Spleen (tissue), 7 donors: Measurements from ENCODE around the gene PARD3.

Experiments
- POLR2A ChIP-seq, 3 donors: fragments of 450-650 bp; IDR thresholded peaks; one replicate each; pipeline ENCODE4 v1.5.1; 2017; ENCODE audit warnings: antibody characterized with exemption in 3 of 3, mild to moderate bottlenecking in 1 of 3
- TF ChIP-seq, protein P1 (sequence below), 11 experiments: fragments of 200-600 bp in 7 of 11; fragments of 450-650 bp in 4 of 11; sonication (generic) in 4 of 11; IDR thresholded peaks in 8 of 11; conservative IDR thresholded peaks in 3 of 11; 1 replicate in 7 of 11; 2 replicates in 4 of 11; pipeline versions ENCODE4 v1.4.0 to v1.8.0; 2016 to 2021; ENCODE audit warnings: antibody characterized with exemption in 11 of 11, inconsistent platforms in 4 of 11, mild to moderate bottlenecking in 1 of 11
- donor health status: DM: no; HTN: no; CAD: no; lungs with moderate emphysema.
- donor health status: DM: no; HTN: no; CAD: no.
- donor health status: DM: no; HTN: no; CAD: no.

DNA sequence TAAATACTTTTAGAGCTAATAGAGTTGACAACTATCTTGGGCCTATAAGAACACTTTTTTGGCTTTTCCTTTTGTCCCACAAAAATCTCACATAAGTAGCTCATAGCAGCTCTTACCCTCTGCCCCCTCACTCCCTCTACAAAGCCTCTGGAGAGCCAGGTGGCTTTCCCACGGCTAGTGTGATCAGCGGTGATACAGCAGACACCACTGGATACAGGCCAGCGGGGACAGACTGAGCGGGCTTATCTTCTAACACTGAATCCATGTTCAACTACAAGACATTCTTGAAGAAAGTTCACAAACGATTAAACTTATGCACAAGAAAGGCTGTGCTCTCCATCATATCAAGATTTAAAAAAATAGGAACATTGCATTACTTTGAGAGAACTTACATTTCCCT, 377.2 kb downstream of the PARD3 start:
- no peak for TF ChIP-seq POLR2A (IDR thresholded peaks at IDR 0.05)
- TF ChIP-seq, protein P1, sequence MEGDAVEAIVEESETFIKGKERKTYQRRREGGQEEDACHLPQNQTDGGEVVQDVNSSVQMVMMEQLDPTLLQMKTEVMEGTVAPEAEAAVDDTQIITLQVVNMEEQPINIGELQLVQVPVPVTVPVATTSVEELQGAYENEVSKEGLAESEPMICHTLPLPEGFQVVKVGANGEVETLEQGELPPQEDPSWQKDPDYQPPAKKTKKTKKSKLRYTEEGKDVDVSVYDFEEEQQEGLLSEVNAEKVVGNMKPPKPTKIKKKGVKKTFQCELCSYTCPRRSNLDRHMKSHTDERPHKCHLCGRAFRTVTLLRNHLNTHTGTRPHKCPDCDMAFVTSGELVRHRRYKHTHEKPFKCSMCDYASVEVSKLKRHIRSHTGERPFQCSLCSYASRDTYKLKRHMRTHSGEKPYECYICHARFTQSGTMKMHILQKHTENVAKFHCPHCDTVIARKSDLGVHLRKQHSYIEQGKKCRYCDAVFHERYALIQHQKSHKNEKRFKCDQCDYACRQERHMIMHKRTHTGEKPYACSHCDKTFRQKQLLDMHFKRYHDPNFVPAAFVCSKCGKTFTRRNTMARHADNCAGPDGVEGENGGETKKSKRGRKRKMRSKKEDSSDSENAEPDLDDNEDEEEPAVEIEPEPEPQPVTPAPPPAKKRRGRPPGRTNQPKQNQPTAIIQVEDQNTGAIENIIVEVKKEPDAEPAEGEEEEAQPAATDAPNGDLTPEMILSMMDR (IDR thresholded peaks at IDR 0.05 in 8 of 11, conservative IDR thresholded peaks at IDR 0.05 in 3 of 11) = no peak
